HepG2 (cell line): Measurements from ENCODE around the gene SELENOW. TPM values are rescaled to one million over a fixed set of nuclear protein-coding genes. Genes with fewer than 3 reads are reported as not detected.

Experiments used
- BRF2 ChIP-seq: sonication (generic); formaldehyde crosslinking; IDR thresholded peaks from 2 replicates; pipeline ENCODE4 v1.8.1; 2022; ENCODE audit warnings: mild to moderate bottlenecking, missing genetic modification reagents
- CAMTA2 ChIP-seq: sonication (generic); formaldehyde crosslinking; IDR thresholded peaks from 2 replicates; pipeline ENCODE4 v1.4.0; 2020; ENCODE audit warnings: mild to moderate bottlenecking, missing genetic modification reagents, borderline replicate concordance
- E2F2 ChIP-seq: sonication (generic); formaldehyde crosslinking; IDR thresholded peaks from 2 replicates; pipeline ENCODE4 v1.4.0; 2020; ENCODE audit warnings: missing genetic modification reagents, borderline replicate concordance
- HDAC6 ChIP-seq: fragments of 200-600 bp; sonication (generic); IDR thresholded peaks from 2 replicates; pipeline ENCODE4 v1.7.0; 2017; ENCODE audit warnings: mild to moderate bottlenecking, antibody characterized with exemption, low read length, low read depth
- KAT8 ChIP-seq: IDR thresholded peaks from 2 replicates; pipeline ENCODE4 v1.6.1; 2016; ENCODE audit warnings: missing genetic modification reagents, missing compliant biosample characterization
- POGZ ChIP-seq: sonication (generic); formaldehyde crosslinking; IDR thresholded peaks from 2 replicates; pipeline ENCODE4 v1.4.0; 2020; ENCODE audit warnings: mild to moderate bottlenecking, missing genetic modification reagents
- ZBTB46 ChIP-seq: sonication (generic); formaldehyde crosslinking; IDR thresholded peaks from 2 replicates; pipeline ENCODE4 v1.4.0; 2020; ENCODE audit warnings: mild to moderate bottlenecking, missing genetic modification reagents, borderline replicate concordance
- ZNF280D ChIP-seq: sonication (generic); formaldehyde crosslinking; IDR thresholded peaks from 2 replicates; pipeline ENCODE4 v1.5.1; 2020; ENCODE audit warnings: mild to moderate bottlenecking, missing genetic modification reagents
- ZNF510 ChIP-seq: sonication (generic); formaldehyde crosslinking; IDR thresholded peaks from 2 replicates; pipeline ENCODE4 v1.4.0; 2020; ENCODE audit warnings: low read depth, mild to moderate bottlenecking, missing genetic modification reagents
- ZNF546 ChIP-seq: sonication (generic); formaldehyde crosslinking; conservative IDR thresholded peaks from 2 replicates; pipeline ENCODE4 v1.8.1; 2023; ENCODE audit warnings: mild to moderate bottlenecking, missing genetic modification reagents
- polyA plus RNA-seq, 8 experiments: library from polyadenylated mRNA; depleted of rRNA in 3 of 8; stranded (reverse) in 7 of 8; unstranded in 1 of 8; fragments of >200 nt; fragmentation: Illumina TruSeq in 4 of 8; extraction: Trizol in 4 of 8; gene quantifications; 2 replicates each; pipeline versions ENCODE4 v1.2.1 to v1.2.3, GENCODE V29; 2011 to 2016; ENCODE audit warnings: low read depth in 4 of 8, missing spikeins in 1 of 8, mixed read lengths in 1 of 8; ENCODE audit not compliant: insufficient read depth in 1 of 8
- total RNA-seq, 5 experiments: library from RNA; depleted of rRNA; stranded (reverse); fragments of >200 nt; fragmentation: Illumina TruSeq; extraction: Trizol; gene quantifications; 2 replicates each; pipeline ENCODE4 v1.2.3, GENCODE V29; 2016; ENCODE audit warnings: low read depth in 1 of 5
- TF ChIP-seq, protein P1 (sequence below), 2 experiments: sonication (generic) in 1 of 2; formaldehyde crosslinking in 1 of 2; IDR thresholded peaks; 2 replicates each; pipeline versions ENCODE4 v1.4.0 to v1.6.1; 2018 to 2020; ENCODE audit warnings: missing genetic modification reagents in 2 of 2, borderline replicate concordance in 1 of 2, low read depth in 1 of 2, mild to moderate bottlenecking in 1 of 2, missing biosample characterization in 1 of 2
- TF ChIP-seq, protein P2 (sequence below): sonication (generic); formaldehyde crosslinking; IDR thresholded peaks from 2 replicates; pipeline ENCODE4 v1.4.0; 2020; ENCODE audit warnings: missing genetic modification reagents
- TF ChIP-seq, protein P3 (sequence below): IDR thresholded peaks from 2 replicates; pipeline ENCODE4 v1.6.1; 2016

The SELENOW gene
- total and polyA plus RNA-seq, 2 of the 13 experiments (the other 11 are each of a cell fraction or from before 2014, with no cell fraction given): 50.3 to 64.7 TPM

DNA sequence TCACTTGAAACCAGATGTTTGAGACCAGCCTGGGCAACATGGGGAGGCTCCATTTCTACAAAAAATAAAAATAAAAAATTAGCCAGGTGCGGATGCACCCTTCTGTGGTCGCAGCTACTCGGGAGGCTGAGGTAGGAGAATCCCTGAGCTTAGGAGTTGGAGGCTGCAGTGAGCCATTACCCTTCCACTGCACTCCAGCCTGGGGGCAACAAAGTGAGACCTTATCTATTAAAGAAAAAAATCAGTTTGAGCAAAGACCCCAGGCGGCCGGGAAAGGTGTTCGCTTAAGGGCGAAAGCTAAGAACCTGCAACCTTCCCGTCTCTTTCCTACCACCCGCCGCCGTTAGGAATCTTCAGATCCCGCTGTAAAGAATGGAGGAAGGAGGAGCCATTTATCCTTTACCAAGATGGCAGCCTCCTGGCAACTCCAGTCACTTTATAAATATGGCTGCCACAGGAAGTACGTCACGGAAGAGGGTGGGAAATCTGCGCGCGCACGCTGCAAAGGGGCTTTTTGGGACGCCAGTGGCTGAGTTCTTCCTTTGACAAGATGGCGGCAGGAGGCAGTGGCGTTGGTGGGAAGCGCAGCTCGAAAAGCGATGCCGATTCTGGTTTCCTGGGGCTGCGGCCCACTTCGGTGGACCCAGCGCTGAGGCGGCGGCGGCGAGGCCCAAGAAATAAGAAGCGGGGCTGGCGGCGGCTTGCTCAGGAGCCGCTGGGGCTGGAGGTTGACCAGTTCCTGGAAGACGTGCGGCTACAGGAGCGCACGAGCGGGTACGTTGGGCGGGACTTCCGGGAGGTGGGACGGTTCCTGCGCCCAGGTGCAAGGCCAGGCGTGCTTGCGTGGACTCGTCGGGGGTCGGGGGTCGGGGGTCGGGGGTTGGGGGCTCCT, 33.2 kb upstream of the SELENOW start, which contains the start of gene NOP53 (continued):
- no peak for TF ChIP-seq E2F2 (CRISPR knock-in tag)
- TF ChIP-seq ZBTB46 (CRISPR knock-in tag): no peak
- TF ChIP-seq ZNF510 (CRISPR knock-in tag): peak; percentile 37; the same call in 1 of the 2 replicates
- TF ChIP-seq, protein P1, sequence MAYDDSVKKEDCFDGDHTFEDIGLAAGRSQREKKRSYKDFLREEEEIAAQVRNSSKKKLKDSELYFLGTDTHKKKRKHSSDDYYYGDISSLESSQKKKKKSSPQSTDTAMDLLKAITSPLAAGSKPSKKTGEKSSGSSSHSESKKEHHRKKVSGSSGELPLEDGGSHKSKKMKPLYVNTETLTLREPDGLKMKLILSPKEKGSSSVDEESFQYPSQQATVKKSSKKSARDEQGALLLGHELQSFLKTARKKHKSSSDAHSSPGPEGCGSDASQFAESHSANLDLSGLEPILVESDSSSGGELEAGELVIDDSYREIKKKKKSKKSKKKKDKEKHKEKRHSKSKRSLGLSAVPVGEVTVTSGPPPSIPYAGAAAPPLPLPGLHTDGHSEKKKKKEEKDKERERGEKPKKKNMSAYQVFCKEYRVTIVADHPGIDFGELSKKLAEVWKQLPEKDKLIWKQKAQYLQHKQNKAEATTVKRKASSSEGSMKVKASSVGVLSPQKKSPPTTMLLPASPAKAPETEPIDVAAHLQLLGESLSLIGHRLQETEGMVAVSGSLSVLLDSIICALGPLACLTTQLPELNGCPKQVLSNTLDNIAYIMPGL (CRISPR knock-in tag; IDR thresholded peaks at IDR 0.05; ENCODE audit: borderline replicate concordance in 1 of 2, low read depth in 1 of 2): peak in 1 of 2 experiments; percentile 66; a peak in 3 of 4 replicates
- no peak for TF ChIP-seq ZNF546 (CRISPR knock-in tag)
- peak; percentile 93 for TF ChIP-seq POGZ (CRISPR knock-in tag)
- TF ChIP-seq ZNF280D (CRISPR knock-in tag): peak; percentile 92
- TF ChIP-seq, protein P2, sequence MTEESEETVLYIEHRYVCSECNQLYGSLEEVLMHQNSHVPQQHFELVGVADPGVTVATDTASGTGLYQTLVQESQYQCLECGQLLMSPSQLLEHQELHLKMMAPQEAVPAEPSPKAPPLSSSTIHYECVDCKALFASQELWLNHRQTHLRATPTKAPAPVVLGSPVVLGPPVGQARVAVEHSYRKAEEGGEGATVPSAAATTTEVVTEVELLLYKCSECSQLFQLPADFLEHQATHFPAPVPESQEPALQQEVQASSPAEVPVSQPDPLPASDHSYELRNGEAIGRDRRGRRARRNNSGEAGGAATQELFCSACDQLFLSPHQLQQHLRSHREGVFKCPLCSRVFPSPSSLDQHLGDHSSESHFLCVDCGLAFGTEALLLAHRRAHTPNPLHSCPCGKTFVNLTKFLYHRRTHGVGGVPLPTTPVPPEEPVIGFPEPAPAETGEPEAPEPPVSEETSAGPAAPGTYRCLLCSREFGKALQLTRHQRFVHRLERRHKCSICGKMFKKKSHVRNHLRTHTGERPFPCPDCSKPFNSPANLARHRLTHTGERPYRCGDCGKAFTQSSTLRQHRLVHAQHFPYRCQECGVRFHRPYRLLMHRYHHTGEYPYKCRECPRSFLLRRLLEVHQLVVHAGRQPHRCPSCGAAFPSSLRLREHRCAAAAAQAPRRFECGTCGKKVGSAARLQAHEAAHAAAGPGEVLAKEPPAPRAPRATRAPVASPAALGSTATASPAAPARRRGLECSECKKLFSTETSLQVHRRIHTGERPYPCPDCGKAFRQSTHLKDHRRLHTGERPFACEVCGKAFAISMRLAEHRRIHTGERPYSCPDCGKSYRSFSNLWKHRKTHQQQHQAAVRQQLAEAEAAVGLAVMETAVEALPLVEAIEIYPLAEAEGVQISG (CRISPR knock-in tag): peak; percentile 93
- TF ChIP-seq, protein P3, sequence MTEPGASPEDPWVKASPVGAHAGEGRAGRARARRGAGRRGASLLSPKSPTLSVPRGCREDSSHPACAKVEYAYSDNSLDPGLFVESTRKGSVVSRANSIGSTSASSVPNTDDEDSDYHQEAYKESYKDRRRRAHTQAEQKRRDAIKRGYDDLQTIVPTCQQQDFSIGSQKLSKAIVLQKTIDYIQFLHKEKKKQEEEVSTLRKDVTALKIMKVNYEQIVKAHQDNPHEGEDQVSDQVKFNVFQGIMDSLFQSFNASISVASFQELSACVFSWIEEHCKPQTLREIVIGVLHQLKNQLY: peak; percentile 39; the same call in 1 of the 2 replicates
- TF ChIP-seq KAT8 (CRISPR knock-in tag): peak; percentile 95
- no peak for TF ChIP-seq HDAC6
- TF ChIP-seq CAMTA2 (CRISPR knock-in tag): no peak
- no peak for TF ChIP-seq BRF2 (CRISPR knock-in tag)
